Trophoblast cell (in vitro differentiated cells and primary cell): Measurements from ENCODE around the gene RFX1.

Experiments used
- DNase-seq, 2 donors: peaks; one replicate each; pipeline ENCODE4 v3.0.0-alpha.2; 2016
- H2AFZ ChIP-seq: 2 replicates; pipeline ENCODE4 v1.6.1; 2013; ENCODE audit warnings: low read length, moderate library complexity, mild to moderate bottlenecking; ENCODE audit not compliant: insufficient read depth, poor library complexity
- H2AK5ac ChIP-seq: 2 replicates; pipeline ENCODE4 v1.6.1; 2013; ENCODE audit warnings: mild to moderate bottlenecking, low read length
- H2BK120ac ChIP-seq: 2 replicates; pipeline ENCODE4 v1.6.1; 2013; ENCODE audit warnings: low read length, mild to moderate bottlenecking, moderate library complexity; ENCODE audit not compliant: insufficient read depth, poor library complexity
- H2BK12ac ChIP-seq: 2 replicates; pipeline ENCODE4 v1.6.1; 2013; ENCODE audit warnings: mild to moderate bottlenecking, low read length, moderate library complexity
- H2BK5ac ChIP-seq: 2 replicates; pipeline ENCODE4 v1.6.1; 2013; ENCODE audit warnings: low read length, low read depth, moderate library complexity, mild to moderate bottlenecking; ENCODE audit not compliant: poor library complexity
- H3K14ac ChIP-seq: 2 replicates; pipeline ENCODE4 v1.6.1; 2013; ENCODE audit warnings: mild to moderate bottlenecking, low read length
- H3K18ac ChIP-seq: 2 replicates; pipeline ENCODE4 v1.6.1; 2013; ENCODE audit warnings: mild to moderate bottlenecking, low read length
- H3K23ac ChIP-seq: 2 replicates; pipeline ENCODE4 v1.6.1; 2013; ENCODE audit warnings: low read length
- H3K27ac ChIP-seq: 2 replicates; pipeline ENCODE4 v1.5.1; 2013; ENCODE audit warnings: low read depth, mild to moderate bottlenecking, inconsistent platforms, low read length, moderate library complexity
- H3K27me3 ChIP-seq: 2 replicates; pipeline ENCODE4 v1.6.1; 2013; ENCODE audit warnings: inconsistent platforms, mild to moderate bottlenecking, low read length, moderate library complexity; ENCODE audit not compliant: insufficient read depth
- H3K36me3 ChIP-seq, 2 experiments: 1 replicate in 1 of 2; 2 replicates in 1 of 2; pipeline ENCODE4 v1.6.1; 2013; ENCODE audit warnings: low read length in 2 of 2, mild to moderate bottlenecking in 2 of 2, moderate library complexity in 1 of 2; ENCODE audit not compliant: insufficient read depth in 2 of 2, control insufficient read depth in 1 of 2
- H3K4ac ChIP-seq: 2 replicates; pipeline ENCODE4 v1.6.1; 2013; ENCODE audit warnings: low read depth, mild to moderate bottlenecking, low read length, moderate library complexity
- H3K4me1 ChIP-seq, 2 experiments: 1 replicate in 1 of 2; 2 replicates in 1 of 2; pipeline ENCODE4 v1.6.1; 2013; ENCODE audit warnings: low read length in 2 of 2, mild to moderate bottlenecking in 2 of 2, moderate library complexity in 1 of 2; ENCODE audit not compliant: insufficient read depth in 2 of 2, control insufficient read depth in 1 of 2
- H3K4me2 ChIP-seq: 2 replicates; pipeline ENCODE4 v1.6.1; 2013; ENCODE audit warnings: inconsistent platforms, mild to moderate bottlenecking, low read length, moderate library complexity
- H3K4me3 ChIP-seq: 2 replicates; pipeline ENCODE4 v1.5.1; 2013; ENCODE audit warnings: mild to moderate bottlenecking, low read depth, low read length, inconsistent platforms
- H3K79me1 ChIP-seq: one replicate; pipeline ENCODE4 v1.6.1; 2013; ENCODE audit warnings: low read length
- H3K79me2 ChIP-seq: 2 replicates; pipeline ENCODE4 v1.6.1; 2013; ENCODE audit warnings: low read length, mild to moderate bottlenecking; ENCODE audit not compliant: control insufficient read depth, insufficient read depth, poor library complexity
- H3K9ac ChIP-seq: 2 replicates; pipeline ENCODE4 v1.6.1; 2013; ENCODE audit warnings: mild to moderate bottlenecking, low read length
- H3K9me3 ChIP-seq: 2 replicates; pipeline ENCODE4 v1.6.1; 2013; ENCODE audit warnings: low read depth, mild to moderate bottlenecking, control low read depth, inconsistent platforms, low read length; ENCODE audit not compliant: insufficient read depth
- H4K12ac ChIP-seq: 2 replicates; pipeline ENCODE4 v1.6.1; 2013; ENCODE audit warnings: low read depth, mild to moderate bottlenecking, low read length, moderate library complexity
- H4K8ac ChIP-seq: 2 replicates; pipeline ENCODE4 v1.6.1; 2013; ENCODE audit warnings: low read depth, mild to moderate bottlenecking, low read length, moderate library complexity
- H4K91ac ChIP-seq: one replicate; pipeline ENCODE4 v1.6.1; 2013; ENCODE audit warnings: low read depth, mild to moderate bottlenecking, low read length, moderate library complexity
- WGBS: extraction: QIAGEN DNeasy Blood & Tissue Kit; methylation state at CpG from one replicate; pipeline ENCODE4 v1.1.7; 2013; ENCODE audit warnings: missing lambda C conversion rate; ENCODE audit not compliant: insufficient read length, insufficient coverage; ENCODE audit errors: extremely low coverage; 5-methylcytosine and 5-hydroxymethylcytosine counted together

Gene RFX1

GRCh38 chr19:14003251-14004055 is 2.7 kb downstream of the RFX1 start:
- Histone ChIP-seq H2BK120ac (no peak overlapping the region), H4K8ac (no peak overlapping the region), H3K4me3 (no peak overlapping the region), H3K27ac (no peak overlapping the region), H2AFZ (no peak overlapping the region), H4K91ac (no peak overlapping the region), H3K79me2 (peaks cover 5% of the 10 kb centered on the region), H3K9ac (no peak overlapping the region), H4K12ac (no peak overlapping the region), H3K36me3 (no peaks in the 10 kb centered on the region), H3K27me3 (no peaks in the 10 kb centered on the region), H3K14ac (no peak overlapping the region), H3K9me3 (peaks cover 2% of the 10 kb centered on the region), H2BK12ac (no peak overlapping the region), H3K4me2 (no peak overlapping the region), H3K79me1 (peaks cover 9% of the 10 kb centered on the region), H3K18ac (no peak overlapping the region), H3K23ac (no peak overlapping the region), H2BK5ac (no peak overlapping the region), H3K4ac (no peak overlapping the region), H2AK5ac (no peak overlapping the region), H3K4me1 (peaks cover 7 to 16% of the 10 kb centered on the region in 2 experiments)
- no peak for DNase-seq
- WGBS, result no CpG with 5 or more reads among the region's 10 CpGs

GRCh38 chr19:14002571-14003250 is 3.4 kb downstream of the RFX1 start:
- Histone ChIP-seq H3K9me3 (peaks cover 2% of the 10 kb centered on the region), H2AK5ac (no peak overlapping the region), H3K27ac (no peak overlapping the region), H3K23ac (no peak overlapping the region), H4K91ac (no peak overlapping the region), H3K4me1 (peaks cover 7 to 16% of the 10 kb centered on the region in 2 experiments), H3K9ac (no peak overlapping the region), H4K8ac (no peak overlapping the region), H3K4ac (no peak overlapping the region), H3K36me3 (peaks cover 0 to 2% of the 10 kb centered on the region in 2 experiments), H2AFZ (no peak overlapping the region), H2BK120ac (no peak overlapping the region), H2BK5ac (no peak overlapping the region), H3K79me1 (peaks cover 9% of the 10 kb centered on the region), H3K14ac (no peak overlapping the region), H3K18ac (no peak overlapping the region), H3K79me2 (peaks cover 5% of the 10 kb centered on the region), H4K12ac (no peak overlapping the region), H3K27me3 (no peaks in the 10 kb centered on the region), H3K4me2 (no peak overlapping the region), H3K4me3 (no peak overlapping the region), H2BK12ac (no peak overlapping the region)
- no peak for DNase-seq
- WGBS, result no CpG with 5 or more reads among the region's 13 CpGs

- Histone ChIP-seq H3K4ac (no peak overlapping the region), H3K36me3 (peaks cover 0 to 7% of the 10 kb centered on the region in 2 experiments), H3K18ac (no peak overlapping the region), H3K9me3 (peaks cover 2% of the 10 kb centered on the region), H4K91ac (no peak overlapping the region), H2BK12ac (no peak overlapping the region), H3K79me2 (no peaks in the 10 kb centered on the region), H4K8ac (no peak overlapping the region), H3K14ac (no peak overlapping the region), H3K27me3 (no peaks in the 10 kb centered on the region), H2BK5ac (no peak overlapping the region), H3K4me1 (peaks cover 4 to 13% of the 10 kb centered on the region in 2 experiments), H3K79me1 (peaks cover under 1% of the 10 kb centered on the region), H2BK120ac (peak overlapping the region; percentile 25), H3K23ac (no peak overlapping the region), H3K9ac (no peak overlapping the region), H3K4me2 (no peak overlapping the region), H3K27ac (peak overlapping the region; percentile 34), H3K4me3 (no peak overlapping the region), H4K12ac (no peak overlapping the region), H2AFZ (no peak overlapping the region), H2AK5ac (no peak overlapping the region)
- WGBS, result no CpG with 5 or more reads among the region's 13 CpGs
- peak; percentile 73 to 89 for DNase-seq
Measured at GRCh38 chr19:14000691-14001375, 5.3 kb downstream of the RFX1 start.

GRCh38 chr19:13999085-13999484 is 7.0 kb downstream of the RFX1 start:
- Histone ChIP-seq H4K12ac (no peak overlapping the region), H2BK5ac (no peak overlapping the region), H3K14ac (no peak overlapping the region), H2AK5ac (no peak overlapping the region), H3K79me1 (no peaks in the 10 kb centered on the region), H2BK12ac (no peak overlapping the region), H4K91ac (no peak overlapping the region), H3K4me3 (no peak overlapping the region), H2BK120ac (no peak overlapping the region), H3K36me3 (peaks cover 4 to 9% of the 10 kb centered on the region in 2 experiments), H3K4me1 (peaks cover 4 to 11% of the 10 kb centered on the region in 2 experiments), H3K9ac (no peak overlapping the region), H3K23ac (no peak overlapping the region), H3K9me3 (no peaks in the 10 kb centered on the region), H3K27me3 (no peaks in the 10 kb centered on the region), H3K4ac (no peak overlapping the region), H3K79me2 (no peaks in the 10 kb centered on the region), H3K4me2 (no peak overlapping the region), H4K8ac (no peak overlapping the region), H3K18ac (no peak overlapping the region), H3K27ac (no peak overlapping the region), H2AFZ (no peak overlapping the region)
- DNase-seq, result no peak
- WGBS, result no CpG with 5 or more reads among the region's 3 CpGs
